Esophagus squamous epithelium (tissue), 4 donors: ENCODE data around the gene NT5DC1.

Experiments used
- POLR2A ChIP-seq, 4 donors: fragments of 450-650 bp; IDR thresholded peaks; one replicate each; pipeline ENCODE4 v1.6.1; 2017; ENCODE audit warnings: antibody characterized with exemption in 4 of 4, mild to moderate bottlenecking in 4 of 4, moderate library complexity in 3 of 4
- TF ChIP-seq, protein P1 (sequence below), 6 experiments: fragments of 450-650 bp in 4 of 6; fragments of 200-600 bp in 2 of 6; sonication (generic) in 2 of 6; IDR thresholded peaks; one replicate each; pipeline ENCODE4 v1.5.1; 2016 to 2019; ENCODE audit warnings: antibody characterized with exemption in 6 of 6, mild to moderate bottlenecking in 4 of 6, moderate library complexity in 4 of 6

DNA sequence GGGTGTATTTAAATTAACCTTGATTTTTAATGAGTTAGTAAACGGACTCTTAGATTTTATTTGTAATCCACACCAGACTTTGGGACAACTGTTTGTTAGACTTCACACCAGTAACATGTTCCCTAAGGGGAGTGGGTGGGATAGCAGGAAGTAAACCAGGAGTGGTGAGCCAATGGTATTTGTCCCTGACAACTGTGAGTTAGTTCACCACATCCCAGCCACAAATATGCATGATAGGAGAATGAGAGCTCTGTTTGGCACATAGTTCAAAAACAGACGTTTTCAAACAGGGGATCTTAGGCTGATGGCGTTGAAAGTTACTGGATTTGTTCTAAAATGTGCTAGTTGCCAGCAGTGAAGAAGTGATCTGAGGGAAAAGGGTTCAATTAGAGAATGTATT, 44.0 kb downstream of the NT5DC1 start:
- TF ChIP-seq, protein P1, sequence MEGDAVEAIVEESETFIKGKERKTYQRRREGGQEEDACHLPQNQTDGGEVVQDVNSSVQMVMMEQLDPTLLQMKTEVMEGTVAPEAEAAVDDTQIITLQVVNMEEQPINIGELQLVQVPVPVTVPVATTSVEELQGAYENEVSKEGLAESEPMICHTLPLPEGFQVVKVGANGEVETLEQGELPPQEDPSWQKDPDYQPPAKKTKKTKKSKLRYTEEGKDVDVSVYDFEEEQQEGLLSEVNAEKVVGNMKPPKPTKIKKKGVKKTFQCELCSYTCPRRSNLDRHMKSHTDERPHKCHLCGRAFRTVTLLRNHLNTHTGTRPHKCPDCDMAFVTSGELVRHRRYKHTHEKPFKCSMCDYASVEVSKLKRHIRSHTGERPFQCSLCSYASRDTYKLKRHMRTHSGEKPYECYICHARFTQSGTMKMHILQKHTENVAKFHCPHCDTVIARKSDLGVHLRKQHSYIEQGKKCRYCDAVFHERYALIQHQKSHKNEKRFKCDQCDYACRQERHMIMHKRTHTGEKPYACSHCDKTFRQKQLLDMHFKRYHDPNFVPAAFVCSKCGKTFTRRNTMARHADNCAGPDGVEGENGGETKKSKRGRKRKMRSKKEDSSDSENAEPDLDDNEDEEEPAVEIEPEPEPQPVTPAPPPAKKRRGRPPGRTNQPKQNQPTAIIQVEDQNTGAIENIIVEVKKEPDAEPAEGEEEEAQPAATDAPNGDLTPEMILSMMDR (IDR thresholded peaks at IDR 0.05) = no peak
- TF ChIP-seq POLR2A (IDR thresholded peaks at IDR 0.05) = no peak
